AG04450 (cell line): ENCODE data around the gene SLC22A23. TPM values are rescaled to one million over a fixed set of nuclear protein-coding genes. Genes with fewer than 3 reads are reported as not detected.

Experiments
- CTCF ChIA-PET: fragments of 300-600, 350-600 bp; formaldehyde crosslinking; extraction: SDS; loops from one replicate; lab custom pipeline; 2022; ENCODE audit warnings: antibody characterized with exemption, inconsistent platforms; lab: Charles Lee
- POLR2A ChIA-PET: fragments of 350-600 bp; formaldehyde crosslinking; extraction: SDS; loops from one replicate; lab custom pipeline; 2021; ENCODE audit warnings: antibody characterized with exemption, inconsistent platforms; lab: Yijun Ruan, JAX
- DNase-seq: peaks from one replicate; pipeline ENCODE4 v3.0.0-alpha.2; 2011; ENCODE audit warnings: low read depth, low spot score
- H3K27ac ChIP-seq: one replicate; pipeline ENCODE4 v1.5.1; 2012; ENCODE audit warnings: low read depth, low read length, control low read depth
- H3K27me3 ChIP-seq: one replicate; pipeline ENCODE4 v1.6.0; 2012; ENCODE audit warnings: low read length; ENCODE audit not compliant: control insufficient read depth, insufficient read depth
- H3K4me3 ChIP-seq: 2 replicates; pipeline ENCODE4 v1.5.1; 2011; ENCODE audit warnings: mild to moderate bottlenecking, low read depth, low read length, control low read depth
- H3K9me3 ChIP-seq: 2 replicates; pipeline ENCODE4 v1.5.1; 2012; ENCODE audit warnings: low read length; ENCODE audit not compliant: control insufficient read depth, insufficient read depth
- CTCF ChIP-seq: IDR thresholded peaks from 2 replicates; pipeline ENCODE4 v1.5.1; 2011; ENCODE audit warnings: low read depth, low read length, control low read depth, inconsistent platforms
- polyA plus RNA-seq: library from polyadenylated mRNA; depleted of rRNA; stranded (reverse); fragments of >200 nt; gene quantifications from 2 replicates; pipeline ENCODE4 v1.2.3, GENCODE V29; 2011

SLC22A23 gene
- polyA plus RNA-seq, 1 experiment = not detected

- Histone ChIP-seq H3K4me3 (no peak overlapping the region), H3K9me3 (no peaks in the 10 kb centered on the region; the same call in 1 of the 2 replicates), H3K27ac (no peak overlapping the region), H3K27me3 (peaks cover 50% of the 10 kb centered on the region)
- no peak for DNase-seq
- CTCF ChIA-PET = no interaction called here
- POLR2A ChIA-PET = interaction anchor here (0.6 kb wide), 1 partner anchor 465 kb away, joined by 9 read pairs; no protein-coding TSS in a partner anchor
- TF ChIP-seq CTCF = no peak
These were observed 137.1 kb downstream of the SLC22A23 start for GRCh38 chr6:3319610-3320200.

- H3K27ac ChIP-seq = no peak overlapping the region
- POLR2A ChIA-PET = no interaction called here
- peaks cover 53% of the 10 kb centered on the region for H3K27me3 ChIP-seq
- CTCF ChIA-PET = no interaction called here
- no peak for DNase-seq
- TF ChIP-seq CTCF = no peak
- no peak overlapping the region for H3K4me3 ChIP-seq
- no peaks in the 10 kb centered on the region; the same call in 1 of the 2 replicates for H3K9me3 ChIP-seq
These were observed 137.9 kb downstream of the SLC22A23 start for GRCh38 chr6:3318821-3319540.

- no peak for TF ChIP-seq CTCF
- H3K27ac ChIP-seq = no peak overlapping the region
- CTCF ChIA-PET = no interaction called here
- H3K27me3 ChIP-seq = peaks cover 53% of the 10 kb centered on the region
- DNase-seq = no peak
- no peaks in the 10 kb centered on the region; the same call in 1 of the 2 replicates for H3K9me3 ChIP-seq
- POLR2A ChIA-PET = no interaction called here
- no peak overlapping the region for H3K4me3 ChIP-seq
These were observed 138.6 kb downstream of the SLC22A23 start for GRCh38 chr6:3318226-3318625.

- DNase-seq = no peak
- Histone ChIP-seq H3K9me3 (no peaks in the 10 kb centered on the region; the same call in 1 of the 2 replicates), H3K27me3 (peaks cover 55% of the 10 kb centered on the region), H3K27ac (peak overlapping the region; percentile 2), H3K4me3 (no peak overlapping the region)
- ChIA-PET CTCF (no interaction called here), POLR2A (no interaction called here)
- no peak for TF ChIP-seq CTCF
These were observed 139.1 kb downstream of the SLC22A23 start for GRCh38 chr6:3317741-3318211.

GRCh38 chr6:3316818-3317217, 140.0 kb downstream of the SLC22A23 start:
- Histone ChIP-seq H3K27me3 (peaks cover 62% of the 10 kb centered on the region), H3K4me3 (no peak overlapping the region), H3K27ac (no peak overlapping the region), H3K9me3 (no peaks in the 10 kb centered on the region; the same call in 1 of the 2 replicates)
- CTCF ChIA-PET = no interaction called here
- TF ChIP-seq CTCF = no peak
- no peak for DNase-seq
- POLR2A ChIA-PET = no interaction called here
